GM23338 (cell line): ENCODE results near the gene BBOX1. TPM values are rescaled to one million over a fixed set of nuclear protein-coding genes. Genes with fewer than 3 reads are reported as not detected.

ENCODE experiments used
- ATAC-seq: fragments of 200-7000 bp; cut with Tn5 transposase; 3 replicates; pipeline ENCODE4 v1.9.1; 2020
- DNase-seq: peaks from one replicate; pipeline ENCODE4 v3.0.0-alpha.2; 2015; ENCODE audit warnings: low spot score
- H2AFZ ChIP-seq: fragments of 200-600 bp; sonication (generic); 2 replicates; pipeline ENCODE4 v1.8.0; 2016; ENCODE audit warnings: antibody characterized with exemption, mild to moderate bottlenecking, moderate library complexity
- H3F3A ChIP-seq: fragments of 200-600 bp; sonication (generic); replicated peaks from 2 replicates; pipeline ENCODE4 v1.8.0; 2017; ENCODE audit warnings: antibody characterized with exemption, mixed run types, low read depth
- H3K27ac ChIP-seq: fragments of 200-600 bp; sonication (generic); 2 replicates; pipeline ENCODE4 v1.6.1; 2016; ENCODE audit warnings: low read depth
- H3K27me3 ChIP-seq: fragments of 200-600 bp; sonication (generic); 2 replicates; pipeline ENCODE4 v1.8.0; 2016; ENCODE audit warnings: mild to moderate bottlenecking, mixed run types, moderate library complexity; ENCODE audit not compliant: insufficient read depth
- H3K36me3 ChIP-seq: fragments of 200-600 bp; sonication (generic); 2 replicates; pipeline ENCODE4 v1.8.0; 2016; ENCODE audit warnings: mild to moderate bottlenecking; ENCODE audit not compliant: insufficient read depth
- H3K4me1 ChIP-seq: fragments of 200-600 bp; sonication (generic); 2 replicates; pipeline ENCODE4 v1.8.0; 2016; ENCODE audit warnings: mild to moderate bottlenecking, moderate library complexity; ENCODE audit not compliant: insufficient read depth
- H3K4me2 ChIP-seq: fragments of 200-600 bp; sonication (generic); 2 replicates; pipeline ENCODE4 v1.7.1; 2017; ENCODE audit warnings: mixed run types
- H3K4me3 ChIP-seq: fragments of 200-600 bp; sonication (generic); 2 replicates; pipeline ENCODE4 v1.6.1; 2016; ENCODE audit warnings: mixed run types
- H3K79me2 ChIP-seq: fragments of 200-600 bp; sonication (generic); replicated peaks from 2 replicates; pipeline ENCODE4 v1.8.0; 2017; ENCODE audit warnings: mild to moderate bottlenecking; ENCODE audit not compliant: insufficient read depth
- H3K9me2 ChIP-seq: fragments of 200-600 bp; sonication (generic); 2 replicates; pipeline ENCODE4 v1.8.0; 2017; ENCODE audit not compliant: insufficient read depth
- H4K20me1 ChIP-seq: fragments of 200-600 bp; sonication (generic); replicated peaks from 2 replicates; pipeline ENCODE4 v1.8.0; 2017; ENCODE audit warnings: mild to moderate bottlenecking; ENCODE audit not compliant: insufficient read depth
- H3K27ac Mint-ChIP-seq: 2 replicates; pipeline ENCODE4 v1.8.0; 2020; ENCODE audit warnings: inconsistent platforms, mild to moderate bottlenecking, moderate library complexity, mixed read lengths
- H3K27me3 Mint-ChIP-seq: 3 replicates; pipeline ENCODE4 v1.8.0; 2022; ENCODE audit warnings: low read depth, mild to moderate bottlenecking, moderate library complexity, mixed read lengths, inconsistent platforms; ENCODE audit not compliant: insufficient read depth, poor library complexity
- H3K36me3 Mint-ChIP-seq: 3 replicates; pipeline ENCODE4 v1.8.0; 2021; ENCODE audit warnings: low read depth, mild to moderate bottlenecking, inconsistent platforms, moderate library complexity, mixed read lengths
- H3K4me1 Mint-ChIP-seq: 3 replicates; pipeline ENCODE4 v1.8.0; 2020; ENCODE audit warnings: mild to moderate bottlenecking, inconsistent platforms, mixed read lengths
- H3K4me3 Mint-ChIP-seq: 3 replicates; pipeline ENCODE4 v1.8.0; 2021; ENCODE audit warnings: moderate library complexity, mild to moderate bottlenecking, inconsistent platforms, mixed read lengths
- H3K9me3 Mint-ChIP-seq: 3 replicates; pipeline ENCODE4 v1.8.0; 2020; ENCODE audit warnings: moderate library complexity, mild to moderate bottlenecking, inconsistent platforms, mixed read lengths
- CREB1 ChIP-seq: fragments of 250-450 bp; sonication (Bioruptor Pico); IDR thresholded peaks from 2 replicates; pipeline ENCODE4 v1.5.0; 2020; ENCODE audit warnings: low read depth, mild to moderate bottlenecking, moderate library complexity
- CTCF ChIP-seq, 2 experiments: fragments of 200-600 bp in 1 of 2; sonication (generic) in 1 of 2; conservative IDR thresholded peaks; 2 replicates each; pipeline versions ENCODE4 v1.5.1 to v1.6.1; 2016 to 2017; ENCODE audit warnings: antibody characterized with exemption in 2 of 2, low read depth in 2 of 2, mild to moderate bottlenecking in 2 of 2, moderate library complexity in 1 of 2
- EZH2 ChIP-seq: fragments of 200-600 bp; sonication (generic); IDR thresholded peaks from one replicate; pipeline ENCODE4 v1.8.0; 2017; ENCODE audit warnings: antibody characterized with exemption, mild to moderate bottlenecking, low read depth; ENCODE audit not compliant: unreplicated experiment
- EZH2phosphoT487 ChIP-seq: fragments of 200-600 bp; sonication (generic); IDR thresholded peaks from one replicate; pipeline ENCODE4 v1.8.1; 2018; ENCODE audit warnings: antibody characterized with exemption; ENCODE audit not compliant: unreplicated experiment
- JUNB ChIP-seq: IDR thresholded peaks from one replicate; pipeline ENCODE4 v1.6.1; 2016; ENCODE audit warnings: antibody characterized with exemption; ENCODE audit not compliant: unreplicated experiment
- NANOG ChIP-seq: IDR thresholded peaks from 2 replicates; pipeline ENCODE4 v1.6.1; 2016; ENCODE audit warnings: antibody characterized with exemption, borderline replicate concordance
- POLR2AphosphoS5 ChIP-seq: IDR thresholded peaks from 2 replicates; pipeline ENCODE4 v1.6.1; 2016; ENCODE audit warnings: antibody characterized with exemption, low read depth
- REST ChIP-seq: IDR thresholded peaks from one replicate; pipeline ENCODE4 v1.6.1; 2018; ENCODE audit warnings: antibody characterized with exemption; ENCODE audit not compliant: unreplicated experiment
- STAT1 ChIP-seq: IDR thresholded peaks from one replicate; pipeline ENCODE4 v1.6.1; 2016; ENCODE audit warnings: antibody characterized with exemption; ENCODE audit not compliant: unreplicated experiment
- ZNF114 ChIP-seq: fragments of 250-450 bp; sonication (Bioruptor Pico); IDR thresholded peaks from 2 replicates; pipeline ENCODE4 v1.5.0; 2020; ENCODE audit warnings: mild to moderate bottlenecking, moderate library complexity
- ZNF331 ChIP-seq: fragments of 250-450 bp; sonication (Bioruptor Pico); IDR thresholded peaks from 2 replicates; pipeline ENCODE4 v1.5.0; 2020; ENCODE audit warnings: low read depth, mild to moderate bottlenecking, moderate library complexity
- polyA plus RNA-seq: library from polyadenylated mRNA; unstranded; fragments of >200 nt; fragmentation: Nextera tagmentation; extraction: Ambion mirVana; gene quantifications from 2 replicates; pipeline ENCODE4 v1.2.1, GENCODE V29; 2016
- total RNA-seq: library from RNA; depleted of rRNA; stranded (reverse); fragments of >200 nt; shearing (Covaris generic); gene quantifications from 2 replicates; pipeline ENCODE4 v1.2.3, GENCODE V29; 2014
- TF ChIP-seq, protein P1 (sequence below): IDR thresholded peaks from 2 replicates; pipeline ENCODE4 v1.6.1; 2016; ENCODE audit warnings: antibody characterized with exemption

BBOX1 gene
- total and polyA plus RNA-seq, 2 experiments from 2014 or later = not detected

- Mint-ChIP-seq H3K36me3 (no peaks in the 10 kb centered on the region), H3K27me3 (no peaks in the 10 kb centered on the region), H3K4me1 (peaks cover 14% of the 10 kb centered on the region; the same call in 2 of the 3 replicates), H3K4me3 (no peak overlapping the region), H3K27ac (no peak overlapping the region), H3K9me3 (no peaks in the 10 kb centered on the region)
- no peak for ATAC-seq
- Histone ChIP-seq H3K36me3 (no peaks in the 10 kb centered on the region), H3F3A (no peaks in the 10 kb centered on the region), H3K79me2 (no peaks in the 10 kb centered on the region), H3K4me2 (no peak overlapping the region), H3K9me2 (no peaks in the 10 kb centered on the region), H3K27me3 (no peaks in the 10 kb centered on the region), H4K20me1 (no peaks in the 10 kb centered on the region), H2AFZ (no peak overlapping the region), H3K4me1 (peaks cover 10% of the 10 kb centered on the region), H3K27ac (no peak overlapping the region), H3K4me3 (no peak overlapping the region)
- no peak for DNase-seq
- no peak for TF ChIP-seq ZNF114 (CRISPR knock-in tag)
- no peak for TF ChIP-seq CREB1 (CRISPR knock-in tag)
- TF ChIP-seq EZH2 = no peak
- no peak for TF ChIP-seq JUNB
- TF ChIP-seq POLR2AphosphoS5 = no peak
- TF ChIP-seq, protein P1, sequence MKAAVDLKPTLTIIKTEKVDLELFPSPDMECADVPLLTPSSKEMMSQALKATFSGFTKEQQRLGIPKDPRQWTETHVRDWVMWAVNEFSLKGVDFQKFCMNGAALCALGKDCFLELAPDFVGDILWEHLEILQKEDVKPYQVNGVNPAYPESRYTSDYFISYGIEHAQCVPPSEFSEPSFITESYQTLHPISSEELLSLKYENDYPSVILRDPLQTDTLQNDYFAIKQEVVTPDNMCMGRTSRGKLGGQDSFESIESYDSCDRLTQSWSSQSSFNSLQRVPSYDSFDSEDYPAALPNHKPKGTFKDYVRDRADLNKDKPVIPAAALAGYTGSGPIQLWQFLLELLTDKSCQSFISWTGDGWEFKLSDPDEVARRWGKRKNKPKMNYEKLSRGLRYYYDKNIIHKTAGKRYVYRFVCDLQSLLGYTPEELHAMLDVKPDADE = no peak
These were observed 12.1 kb upstream of the BBOX1 start for GRCh38 chr11:27028561-27028965.

DNA sequence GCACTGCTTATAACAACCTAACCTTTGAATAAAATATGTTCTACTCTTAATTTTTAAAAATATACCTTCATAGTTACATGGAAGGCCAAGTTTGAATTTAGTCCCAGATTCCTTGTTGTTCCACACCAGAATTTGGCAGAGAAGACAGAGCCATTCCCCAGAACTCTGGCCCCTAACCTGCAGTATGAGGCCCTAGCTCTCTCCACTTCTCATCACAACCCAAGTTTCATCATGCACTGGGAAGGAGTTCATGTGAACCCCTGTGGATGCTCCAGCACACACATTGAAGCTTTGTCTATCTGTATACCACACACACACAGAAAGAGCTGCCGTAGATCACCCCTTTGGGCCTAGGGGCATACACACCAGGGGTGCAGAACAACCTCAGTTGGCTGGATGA is 10.6 kb upstream of the BBOX1 start:
- no peak overlapping the region for H3K27ac Mint-ChIP-seq
- H3K4me1 ChIP-seq = peaks cover 10% of the 10 kb centered on the region
- no peak for ATAC-seq

GRCh38 chr11:27031754-27032153 is 8.9 kb upstream of the BBOX1 start:
- Histone ChIP-seq H4K20me1 (no peaks in the 10 kb centered on the region), H3K4me1 (no peaks in the 10 kb centered on the region), H2AFZ (no peak overlapping the region), H3K27me3 (no peaks in the 10 kb centered on the region), H3K4me3 (no peak overlapping the region), H3F3A (no peaks in the 10 kb centered on the region), H3K4me2 (no peak overlapping the region), H3K79me2 (no peaks in the 10 kb centered on the region), H3K36me3 (no peaks in the 10 kb centered on the region), H3K9me2 (no peaks in the 10 kb centered on the region), H3K27ac (no peak overlapping the region)
- no peak for DNase-seq
- Mint-ChIP-seq H3K27me3 (no peaks in the 10 kb centered on the region), H3K36me3 (no peaks in the 10 kb centered on the region), H3K9me3 (no peaks in the 10 kb centered on the region), H3K4me3 (no peak overlapping the region), H3K4me1 (no peaks in the 10 kb centered on the region), H3K27ac (0 out of 2 replicates have a peak overlapping the region, but pooled peaks have one; percentile 15)
- TF ChIP-seq STAT1 (no peak), REST (no peak), CTCF (conservative IDR thresholded peaks at IDR 0.05; ENCODE audit: low read depth in 2 of 2) (no peak), EZH2phosphoT487 (no peak), JUNB (no peak), CREB1 (CRISPR knock-in tag) (no peak)
- TF ChIP-seq, protein P1 = no peak
- ATAC-seq = no peak

More for the DNA sequence above, 10.6 kb upstream of the BBOX1 start:
- no peak for DNase-seq
- Mint-ChIP-seq H3K4me3 (no peak overlapping the region), H3K9me3 (no peaks in the 10 kb centered on the region), H3K27me3 (no peaks in the 10 kb centered on the region), H3K36me3 (no peaks in the 10 kb centered on the region), H3K4me1 (peaks cover 12% of the 10 kb centered on the region; the same call in 2 of the 3 replicates)
- H3K79me2 ChIP-seq = no peaks in the 10 kb centered on the region
- TF ChIP-seq POLR2AphosphoS5 = no peak
- no peak for TF ChIP-seq ZNF331
- TF ChIP-seq EZH2 = no peak
- no peak for TF ChIP-seq ZNF114 (CRISPR knock-in tag)
- TF ChIP-seq NANOG = no peak
- H3K4me3 ChIP-seq = no peak overlapping the region
- H4K20me1 ChIP-seq = no peaks in the 10 kb centered on the region
- H3K36me3 ChIP-seq = no peaks in the 10 kb centered on the region
- no peak overlapping the region for H2AFZ ChIP-seq
- H3K4me2 ChIP-seq = no peak overlapping the region
- H3K27ac ChIP-seq = no peak overlapping the region
- no peaks in the 10 kb centered on the region for H3K27me3 ChIP-seq
- H3F3A ChIP-seq = no peaks in the 10 kb centered on the region
- H3K9me2 ChIP-seq = no peaks in the 10 kb centered on the region
